ENCODE measurements around the gene TERC.
"Not testable (repeated sequence)": the region's sequence is repeated elsewhere in the genome, so short reads cannot be mapped to it uniquely, and the experiment has no call there.

TERC gene

GRCh38 chr3:169771497-169772304 lies 6.8 kb upstream of the TERC start:
- peak; percentile 54 for DNase-seq

GRCh38 chr3:169769287-169770181 lies 4.7 kb upstream of the TERC start, which contains the start of gene ACTRT3:
ACTRT3 (minus strand) TSS chr3:169769561; CDS start chr3:169769520, 41 bp downstream.
- peak; percentile 42 for DNase-seq

- DNase-seq: peak; percentile 43
Measured at GRCh38 chr3:169764312-169764881, 463 bp downstream of the TERC start.

- DNase-seq: no peak
Measured at GRCh38 chr3:169760479-169760878, 4.4 kb downstream of the TERC start.

- no peak for DNase-seq
Measured at GRCh38 chr3:169759256-169759655, 5.6 kb downstream of the TERC start.

GRCh38 chr3:169758359-169758994 lies 6.4 kb downstream of the TERC start:
- no peak for DNase-seq

- DNase-seq: no peak
Measured at GRCh38 chr3:169755488-169755887, 9.4 kb downstream of the TERC start.

- no peak for DNase-seq
Measured at GRCh38 chr3:169754711-169755110, 10.1 kb downstream of the TERC start.

GRCh38 chr3:169751875-169752274 lies 13.0 kb downstream of the TERC start:
- no peak for DNase-seq

GRCh38 chr3:169750665-169751064 lies 14.2 kb downstream of the TERC start:
- no peak for DNase-seq

- no peak for DNase-seq
Measured at GRCh38 chr3:169748670-169749069, 16.2 kb downstream of the TERC start.

GRCh38 chr3:169746924-169747323 lies 17.9 kb downstream of the TERC start:
- no peak for DNase-seq

GRCh38 chr3:169744366-169745054 lies 20.4 kb downstream of the TERC start:
- no peak for DNase-seq

- DNase-seq: no peak
Measured at GRCh38 chr3:169739067-169739466, 25.8 kb downstream of the TERC start.

GRCh38 chr3:169731857-169732256 lies 33.0 kb downstream of the TERC start:
- DNase-seq: not testable (repeated sequence)

- DNase-seq: no peak
Measured at GRCh38 chr3:169722724-169723123, 42.1 kb downstream of the TERC start.

- DNase-seq: not testable (repeated sequence)
Measured at GRCh38 chr3:169718415-169718814, 46.4 kb downstream of the TERC start.
